Activated T-cell treated with anti-CD3 and anti-CD28 coated beads, Interleukin-2, amount 50 U/mL, for 24 hours (primary cell): Measurements from ENCODE around the gene PRPF31.

ENCODE experiments used
- DNase-seq: peaks from one replicate; pipeline ENCODE4 v3.0.0-alpha.2; 2020
- H3K27ac Mint-ChIP-seq: 2 replicates; pipeline ENCODE4 v1.8.0; 2020; ENCODE audit warnings: mild to moderate bottlenecking, mixed read lengths
- H3K27me3 Mint-ChIP-seq: 2 replicates; pipeline ENCODE4 v1.8.0; 2020; ENCODE audit warnings: mixed read lengths
- H3K36me3 Mint-ChIP-seq: 2 replicates; pipeline ENCODE4 v1.8.0; 2020; ENCODE audit warnings: low read depth, mixed read lengths
- H3K4me1 Mint-ChIP-seq: 2 replicates; pipeline ENCODE4 v1.8.0; 2020; ENCODE audit warnings: low read depth, mixed read lengths
- H3K4me3 Mint-ChIP-seq: 2 replicates; pipeline ENCODE4 v1.8.0; 2020; ENCODE audit warnings: mild to moderate bottlenecking, moderate library complexity, mixed read lengths
- H3K9me3 Mint-ChIP-seq: 2 replicates; pipeline ENCODE4 v1.8.0; 2020; ENCODE audit warnings: mixed read lengths

The PRPF31 gene

DNA sequence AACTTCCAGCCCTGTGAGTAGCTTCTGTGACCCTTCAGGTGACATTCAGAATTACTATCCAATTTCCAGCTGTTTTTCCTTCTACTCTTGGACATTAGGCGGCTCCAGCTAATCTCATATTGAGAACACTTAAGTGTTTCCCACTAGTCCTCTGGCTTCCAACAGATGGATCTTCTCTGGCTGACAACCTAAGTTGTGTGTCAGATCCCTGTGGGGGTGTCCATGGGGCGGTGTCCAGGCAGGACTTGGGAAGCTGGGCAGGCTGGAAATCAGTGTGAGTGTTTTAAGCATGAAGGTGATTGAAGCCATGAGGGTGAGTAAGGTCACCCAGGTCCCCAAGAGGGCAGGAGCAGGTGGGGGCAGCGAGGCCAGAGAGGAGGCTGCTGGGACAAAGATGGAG lies 32.1 kb downstream of the PRPF31 start:
- no peaks in the 10 kb centered on the region for H3K27me3 Mint-ChIP-seq
- H3K27ac Mint-ChIP-seq = no peak overlapping the region
- no peaks in the 10 kb centered on the region for H3K9me3 Mint-ChIP-seq
- peaks cover 95% of the 10 kb centered on the region for H3K36me3 Mint-ChIP-seq
- DNase-seq = no peak
- H3K4me3 Mint-ChIP-seq = no peak overlapping the region
- peaks cover 2% of the 10 kb centered on the region for H3K4me1 Mint-ChIP-seq

DNA sequence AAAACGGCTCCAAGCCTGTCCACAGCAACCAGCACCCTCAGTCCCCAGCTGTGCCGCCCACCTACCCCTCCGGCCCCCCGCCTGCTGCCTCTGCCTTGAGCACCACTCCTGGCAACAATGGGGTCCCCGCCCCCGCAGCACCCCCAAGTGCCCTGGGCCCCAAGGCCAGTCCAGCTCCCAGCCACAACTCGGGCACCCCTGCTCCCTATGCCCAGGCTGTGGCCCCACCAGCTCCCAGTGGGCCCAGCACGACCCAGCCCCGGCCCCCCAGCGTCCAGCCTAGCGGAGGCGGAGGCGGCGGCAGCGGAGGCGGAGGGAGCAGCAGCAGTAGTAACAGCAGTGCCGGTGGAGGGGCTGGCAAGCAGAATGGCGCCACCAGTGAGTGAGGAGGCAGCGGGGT lies 32.6 kb downstream of the PRPF31 start:
- DNase-seq = no peak
- Mint-ChIP-seq H3K27me3 (no peaks in the 10 kb centered on the region), H3K36me3 (peaks cover 93% of the 10 kb centered on the region), H3K9me3 (no peaks in the 10 kb centered on the region), H3K4me1 (peaks cover 2% of the 10 kb centered on the region), H3K4me3 (no peak overlapping the region), H3K27ac (no peak overlapping the region)

DNA sequence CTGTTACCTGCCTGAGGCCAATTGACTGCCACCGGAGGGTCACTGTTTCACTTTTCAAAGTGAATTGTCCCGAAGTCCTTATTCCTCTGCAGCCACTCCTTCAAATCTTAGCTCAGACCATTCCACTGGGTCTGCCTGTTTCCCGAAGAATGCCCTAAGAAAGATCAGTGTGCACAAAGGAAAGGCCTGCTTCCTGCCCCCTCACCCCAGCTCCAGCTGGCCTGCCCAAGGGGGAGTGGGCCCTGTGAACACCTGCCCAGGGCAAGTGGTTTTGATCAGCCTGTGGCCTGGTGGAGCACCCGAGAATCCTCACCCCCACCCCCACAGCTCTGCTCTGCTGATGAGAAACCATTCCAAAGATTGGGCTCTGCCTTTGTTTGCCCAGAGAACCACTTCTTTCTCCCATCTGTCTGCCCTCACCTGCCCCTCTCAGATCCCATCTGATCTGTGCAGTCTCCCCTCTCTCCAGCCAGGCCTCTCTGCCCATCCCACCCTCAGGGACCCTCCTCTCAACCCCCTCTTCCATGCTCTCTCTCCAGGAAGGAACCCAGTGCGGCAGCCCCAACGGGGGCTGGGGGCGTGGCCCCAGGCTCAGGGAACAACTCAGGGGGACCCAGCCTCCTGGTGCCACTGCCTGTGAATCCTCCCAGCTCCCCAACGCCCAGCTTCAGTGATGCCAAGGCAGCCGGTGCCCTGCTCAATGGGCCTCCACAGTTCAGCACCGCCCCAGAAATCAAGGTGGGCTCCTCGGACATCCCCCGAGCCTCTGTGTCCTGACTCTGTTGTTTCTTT lies 33.7 kb downstream of the PRPF31 start:
- Mint-ChIP-seq H3K27me3 (no peaks in the 10 kb centered on the region), H3K36me3 (peaks cover 93% of the 10 kb centered on the region), H3K4me1 (peaks cover 13% of the 10 kb centered on the region), H3K27ac (peak overlapping the region; percentile 68), H3K9me3 (no peaks in the 10 kb centered on the region), H3K4me3 (no peak overlapping the region)
- no peak for DNase-seq

DNA sequence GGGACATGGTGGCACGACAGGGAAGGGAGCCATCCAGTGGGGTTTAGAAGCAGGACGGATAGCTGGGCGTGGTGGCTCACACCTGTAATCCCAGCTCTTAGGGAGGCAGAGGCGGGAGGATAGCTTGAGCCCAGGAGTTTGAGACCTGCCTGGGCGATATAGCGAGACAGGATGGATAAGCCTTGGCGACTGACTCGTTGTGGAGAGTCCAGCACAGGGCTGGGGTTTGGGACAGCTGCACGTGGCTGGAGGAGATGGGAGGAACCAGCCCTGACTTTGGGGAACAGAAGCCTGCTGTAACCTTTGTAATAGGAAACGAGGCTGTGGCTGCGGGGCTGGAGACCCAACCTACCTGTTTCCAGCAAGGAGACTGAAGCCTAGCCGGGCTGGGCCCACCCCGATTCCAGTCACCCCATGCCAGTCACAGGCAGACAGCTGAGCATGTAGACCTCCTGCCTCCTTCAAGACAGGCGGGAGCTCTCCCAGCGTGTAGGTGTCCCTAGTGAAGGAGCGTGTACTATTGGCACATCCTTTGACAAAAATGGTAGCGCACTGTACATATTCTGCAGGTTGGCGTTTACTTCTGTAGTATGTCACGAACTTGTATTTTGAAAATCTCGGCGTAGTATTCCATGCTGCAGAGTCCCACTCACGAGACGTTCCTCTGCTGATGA lies 35.9 kb downstream of the PRPF31 start:
- Mint-ChIP-seq H3K27ac (peak overlapping the region; percentile 40), H3K27me3 (no peaks in the 10 kb centered on the region), H3K9me3 (no peaks in the 10 kb centered on the region), H3K36me3 (peaks cover 90% of the 10 kb centered on the region), H3K4me3 (no peak overlapping the region), H3K4me1 (peaks cover 24% of the 10 kb centered on the region)
- DNase-seq = no peak

DNA sequence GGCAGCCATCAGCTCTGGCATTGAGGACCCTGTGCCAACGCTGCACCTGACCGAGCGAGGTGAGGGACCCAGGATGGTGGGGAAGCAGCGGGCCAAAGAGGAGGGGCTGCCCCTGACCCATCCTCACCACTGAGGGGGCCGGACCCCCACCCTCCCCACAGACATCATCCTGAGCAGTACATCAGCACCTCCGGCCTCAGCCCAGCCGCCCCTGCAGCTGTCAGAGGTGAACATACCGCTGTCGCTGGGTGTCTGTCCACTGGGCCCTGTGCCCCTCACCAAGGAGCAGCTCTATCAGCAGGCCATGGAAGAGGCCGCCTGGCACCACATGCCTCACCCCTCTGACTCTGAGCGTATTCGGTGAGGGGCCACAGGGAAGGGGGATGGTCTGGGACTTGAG lies 36.7 kb downstream of the PRPF31 start:
- Mint-ChIP-seq H3K27me3 (no peaks in the 10 kb centered on the region), H3K9me3 (no peaks in the 10 kb centered on the region), H3K36me3 (peaks cover 90% of the 10 kb centered on the region), H3K27ac (no peak overlapping the region), H3K4me1 (peaks cover 30% of the 10 kb centered on the region), H3K4me3 (no peak overlapping the region)
- no peak for DNase-seq

DNA sequence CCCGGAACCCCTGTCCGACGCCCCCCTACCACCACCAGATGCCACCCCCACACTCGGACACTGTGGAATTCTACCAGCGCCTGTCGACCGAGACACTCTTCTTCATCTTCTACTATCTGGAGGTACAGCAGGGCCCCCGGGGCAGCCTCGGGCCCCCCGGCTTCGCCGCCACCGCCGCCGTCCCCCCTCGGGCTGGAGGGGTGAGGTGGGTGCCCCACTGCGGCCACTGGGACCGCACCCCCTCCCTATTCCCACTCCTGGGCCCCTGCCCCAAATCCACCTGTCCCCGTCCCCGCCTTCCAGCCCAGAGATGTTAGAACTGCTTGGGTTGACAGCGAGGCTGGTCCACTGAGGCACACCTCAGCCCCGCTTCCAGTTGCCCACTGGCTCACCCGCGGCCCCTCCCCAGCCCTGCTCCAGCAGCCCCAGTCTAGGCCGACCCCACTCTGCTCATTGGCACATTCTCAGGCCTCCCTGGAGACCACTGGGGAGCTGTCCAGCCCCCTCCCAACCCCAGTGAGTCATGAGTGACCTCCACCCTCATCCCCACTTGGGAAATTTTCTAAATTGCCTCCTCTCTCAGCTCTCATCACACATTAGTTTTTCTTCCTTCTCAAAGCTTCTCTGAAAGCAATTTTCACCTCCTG lies 37.4 kb downstream of the PRPF31 start:
- H3K4me1 Mint-ChIP-seq = peaks cover 31% of the 10 kb centered on the region
- no peaks in the 10 kb centered on the region for H3K9me3 Mint-ChIP-seq
- DNase-seq = no peak
- peak overlapping the region; percentile 91 for H3K27ac Mint-ChIP-seq
- H3K27me3 Mint-ChIP-seq = no peaks in the 10 kb centered on the region
- peaks cover 90% of the 10 kb centered on the region for H3K36me3 Mint-ChIP-seq
- no peak overlapping the region for H3K4me3 Mint-ChIP-seq

DNA sequence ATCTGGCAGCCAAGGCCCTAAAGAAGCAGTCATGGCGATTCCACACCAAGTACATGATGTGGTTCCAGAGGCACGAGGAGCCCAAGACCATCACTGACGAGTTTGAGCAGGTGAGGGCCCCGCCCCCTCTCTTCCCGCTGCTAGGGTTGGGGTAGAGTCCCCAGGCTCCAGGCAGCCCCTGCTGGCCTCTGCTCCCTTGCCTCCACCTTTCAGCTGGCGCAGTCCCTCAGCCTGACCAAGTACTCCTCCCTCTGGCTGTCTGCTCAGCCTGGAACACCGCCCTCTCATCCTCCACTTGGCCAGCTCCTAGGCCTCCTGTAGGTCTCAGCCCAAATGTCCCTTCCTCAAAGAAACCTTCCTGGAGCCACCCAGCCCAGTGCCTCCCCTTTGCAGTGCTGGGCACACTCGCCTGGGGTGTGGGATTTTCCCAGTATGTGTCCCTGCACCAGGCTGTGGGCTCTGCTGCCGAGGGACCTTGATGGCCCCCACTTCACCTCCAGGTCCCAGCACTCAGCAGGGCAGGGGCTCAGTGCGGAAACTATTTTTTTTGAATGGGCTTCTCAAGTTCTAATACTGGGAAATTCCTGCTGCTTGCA lies 38.3 kb downstream of the PRPF31 start:
- Mint-ChIP-seq H3K4me1 (peaks cover 40% of the 10 kb centered on the region), H3K36me3 (peaks cover 94% of the 10 kb centered on the region), H3K9me3 (no peaks in the 10 kb centered on the region), H3K27ac (peak overlapping the region; percentile 91), H3K4me3 (no peak overlapping the region), H3K27me3 (no peaks in the 10 kb centered on the region)
- DNase-seq = no peak

DNA sequence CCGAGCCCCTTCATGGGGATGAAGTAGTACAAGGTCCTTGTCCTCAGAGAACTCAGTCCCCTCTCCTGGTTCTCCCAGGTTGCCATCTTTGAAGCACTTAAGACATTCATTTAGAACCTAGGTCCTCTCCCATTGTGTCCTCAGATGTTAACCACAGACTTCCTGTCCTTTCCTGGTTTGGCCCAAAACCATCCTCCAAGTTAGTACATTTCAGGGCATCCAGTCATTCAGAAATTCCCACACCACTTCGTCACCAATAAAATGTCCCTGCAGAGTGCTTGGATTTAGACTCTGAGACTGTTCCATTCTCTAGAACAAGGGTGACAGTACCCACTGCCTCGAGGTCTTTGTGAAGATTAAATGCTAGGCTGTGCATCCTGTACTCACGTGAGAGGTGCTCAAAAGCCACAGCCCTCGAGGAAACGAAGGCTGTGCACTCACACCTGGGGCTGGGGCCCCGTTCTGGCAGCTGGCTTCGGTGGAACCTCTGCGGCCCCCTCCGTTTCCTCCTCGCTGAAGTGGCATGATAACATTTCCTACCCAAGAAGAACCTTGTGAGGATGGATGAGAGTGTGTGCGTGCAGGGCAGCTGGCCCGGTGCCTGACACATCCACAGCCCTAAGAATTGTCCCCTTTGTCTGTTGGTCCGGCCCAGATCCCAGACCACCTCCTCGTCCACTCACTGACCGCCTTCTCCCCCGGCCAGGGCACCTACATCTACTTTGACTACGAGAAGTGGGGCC lies 39.2 kb downstream of the PRPF31 start:
- no peaks in the 10 kb centered on the region for H3K9me3 Mint-ChIP-seq
- H3K27me3 Mint-ChIP-seq = no peaks in the 10 kb centered on the region
- no peak overlapping the region for H3K4me3 Mint-ChIP-seq
- peak; percentile 49 for DNase-seq
- H3K4me1 Mint-ChIP-seq = peaks cover 44% of the 10 kb centered on the region
- H3K27ac Mint-ChIP-seq = peak overlapping the region; percentile 91
- peaks cover 89% of the 10 kb centered on the region for H3K36me3 Mint-ChIP-seq

DNA sequence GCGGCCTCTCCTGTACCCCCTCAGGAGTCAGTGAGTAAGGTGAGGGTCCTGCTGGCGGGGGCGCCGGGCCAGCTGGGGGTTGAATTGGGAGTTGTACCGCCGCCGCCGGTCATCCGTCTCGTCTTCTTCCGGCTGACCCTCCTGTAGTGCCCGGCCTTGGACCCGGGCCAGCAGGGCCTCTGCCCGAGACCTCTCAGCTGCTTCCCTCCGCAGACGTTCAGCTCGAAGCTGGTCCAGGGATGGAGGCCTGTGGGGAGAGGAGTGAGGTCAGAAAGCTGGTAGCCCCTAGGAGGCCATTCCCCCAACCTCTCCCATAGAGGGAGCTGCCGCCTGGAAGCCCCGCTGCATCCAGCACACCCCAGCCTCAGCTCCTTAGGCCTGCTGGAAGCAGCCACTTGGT lies 40.1 kb downstream of the PRPF31 start:
- H3K36me3 Mint-ChIP-seq = peaks cover 84% of the 10 kb centered on the region
- H3K27me3 Mint-ChIP-seq = no peaks in the 10 kb centered on the region
- H3K4me1 Mint-ChIP-seq = peaks cover 52% of the 10 kb centered on the region
- H3K4me3 Mint-ChIP-seq = no peak overlapping the region
- no peak for DNase-seq
- H3K9me3 Mint-ChIP-seq = no peaks in the 10 kb centered on the region
- peak overlapping the region; percentile 72 for H3K27ac Mint-ChIP-seq

DNA sequence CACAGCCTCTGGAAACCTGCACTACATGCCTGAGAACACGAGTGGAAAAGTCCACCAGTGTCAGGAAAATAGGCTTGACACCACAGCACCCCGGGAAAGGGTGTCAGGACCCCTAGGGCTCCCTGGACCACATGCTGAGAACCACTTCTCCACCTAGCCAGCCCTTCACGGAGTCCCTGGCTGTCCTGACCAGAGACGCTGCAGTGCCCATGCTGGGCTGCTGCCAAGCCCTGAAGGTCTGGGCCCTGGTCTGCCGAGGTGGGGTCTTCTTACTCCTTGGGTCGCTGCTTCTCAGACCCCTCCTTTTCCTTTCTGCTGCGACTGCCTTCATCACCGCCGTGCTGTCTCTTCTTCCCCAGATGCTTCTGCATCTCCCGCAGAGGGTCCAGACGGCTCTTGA lies 40.9 kb downstream of the PRPF31 start:
- Mint-ChIP-seq H3K27me3 (no peaks in the 10 kb centered on the region), H3K27ac (peak overlapping the region; percentile 72), H3K9me3 (no peaks in the 10 kb centered on the region), H3K4me3 (no peak overlapping the region), H3K4me1 (peaks cover 56% of the 10 kb centered on the region), H3K36me3 (peaks cover 76% of the 10 kb centered on the region)
- no peak for DNase-seq

DNA sequence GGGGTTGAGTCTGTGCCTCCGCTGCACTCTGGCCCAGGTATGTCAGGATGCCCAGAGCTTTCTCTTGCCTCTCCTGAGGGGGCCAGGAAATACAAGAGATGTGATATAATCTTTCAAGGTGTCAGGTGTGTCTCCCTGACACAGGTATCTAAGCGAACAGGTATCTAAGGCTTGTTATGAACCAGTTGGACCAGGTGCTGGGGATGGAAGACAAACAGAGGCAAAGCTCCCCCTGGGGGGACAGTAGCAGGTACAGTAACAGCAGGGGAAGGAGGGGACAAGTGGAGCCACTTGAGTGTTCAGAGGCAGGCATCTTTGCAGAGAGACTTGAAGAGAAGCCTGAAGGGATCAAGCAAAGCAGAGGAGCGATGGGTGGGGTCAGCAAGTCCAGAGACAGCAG lies 41.4 kb downstream of the PRPF31 start:
- no peak for DNase-seq
- Mint-ChIP-seq H3K27ac (peak overlapping the region; percentile 83), H3K4me1 (peaks cover 60% of the 10 kb centered on the region), H3K9me3 (no peaks in the 10 kb centered on the region), H3K36me3 (peaks cover 71% of the 10 kb centered on the region), H3K27me3 (no peaks in the 10 kb centered on the region), H3K4me3 (no peak overlapping the region)

DNA sequence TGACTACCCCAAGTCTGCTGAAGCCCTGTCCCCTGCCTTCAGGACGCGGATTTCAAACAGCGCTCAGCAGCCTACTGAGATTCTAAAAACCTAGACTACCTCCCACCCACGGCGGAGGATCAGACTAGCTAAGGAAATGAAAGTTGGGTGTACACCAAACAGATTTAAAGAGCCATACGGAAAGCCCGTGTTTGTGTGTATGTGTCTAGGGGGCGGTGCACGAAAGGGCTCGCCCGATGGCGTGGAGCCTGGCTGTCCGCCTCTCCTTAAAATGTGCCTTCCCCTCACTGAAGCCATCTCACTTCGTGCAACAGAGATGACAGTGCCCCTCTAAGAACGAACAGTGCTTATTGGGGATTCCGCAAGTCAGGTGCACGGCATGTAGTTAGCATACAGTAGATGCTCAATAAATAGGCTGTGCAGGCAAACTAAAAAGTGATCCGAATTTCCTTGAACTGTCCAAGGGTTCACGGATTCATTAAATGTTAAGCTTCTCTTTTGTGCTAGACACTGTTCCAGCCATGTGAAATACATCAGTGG lies 43.3 kb downstream of the PRPF31 start:
- Mint-ChIP-seq H3K4me1 (peaks cover 65% of the 10 kb centered on the region), H3K36me3 (peaks cover 54% of the 10 kb centered on the region), H3K27me3 (peaks cover 3% of the 10 kb centered on the region), H3K27ac (peak overlapping the region; percentile 97), H3K4me3 (peak overlapping the region; percentile 87), H3K9me3 (no peaks in the 10 kb centered on the region)
- peak; percentile 57 for DNase-seq

DNA sequence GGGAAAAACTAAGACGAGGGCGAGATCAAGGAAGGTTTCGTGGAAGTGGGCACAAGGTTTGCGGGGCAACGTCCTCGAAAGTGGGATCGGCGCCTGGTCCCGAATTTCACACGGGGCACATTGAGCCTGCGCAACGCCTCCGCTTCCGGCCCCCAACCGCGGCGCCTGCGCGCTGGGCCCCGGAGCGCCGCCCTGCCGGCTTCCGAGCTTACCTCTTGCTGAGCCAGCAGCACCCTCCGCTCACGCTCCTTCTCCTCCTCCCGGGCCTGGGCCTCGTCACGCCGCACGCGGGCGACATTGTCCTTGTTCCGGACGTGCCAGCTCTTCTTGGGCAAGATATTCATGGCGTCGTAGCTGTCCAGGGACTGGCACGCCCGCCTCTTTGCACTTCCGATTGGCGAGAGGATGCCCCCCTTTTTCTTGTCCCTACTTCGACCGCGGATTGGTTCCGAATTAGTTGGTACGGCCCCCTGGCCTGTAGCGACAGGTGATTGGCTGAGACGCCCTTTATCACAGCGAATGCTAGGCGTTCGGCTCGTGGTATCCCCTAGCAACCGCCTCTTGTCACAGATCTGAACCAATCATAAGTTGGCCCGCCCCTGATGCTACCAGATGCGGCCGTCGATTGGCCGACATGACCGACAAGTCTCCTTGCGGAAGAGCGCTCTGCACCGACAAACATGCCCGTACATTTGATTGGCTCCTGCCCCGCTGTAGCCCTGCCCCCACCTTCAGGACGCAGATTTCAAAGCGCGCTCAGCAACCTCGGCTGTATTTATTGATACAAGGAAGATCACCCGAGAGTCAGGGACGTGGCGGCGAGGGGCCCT lies 44.0 kb downstream of the PRPF31 start, which contains the start of gene LENG1:
Gene LENG1, minus strand, starts transcription at position 370 of the 830 bp plus-strand sequence. Its CDS starts 26 bp downstream, at position 344.
- peak within 1 kb of the TSS; percentile 97 for H3K27ac Mint-ChIP-seq
- H3K4me1 Mint-ChIP-seq = peaks cover 65% of the 10 kb centered on the region
- H3K27me3 Mint-ChIP-seq = peaks cover 8% of the 10 kb centered on the region
- H3K36me3 Mint-ChIP-seq = peaks cover 47% of the 10 kb centered on the region
- DNase-seq = peak; percentile 93
- no peaks in the 10 kb centered on the region for H3K9me3 Mint-ChIP-seq
- peak within 1 kb of the TSS; percentile 87 for H3K4me3 Mint-ChIP-seq
